Kasumi-1 (cell line): ENCODE results near the gene ADM.
A peak's percentile ranks its signal among the peaks of the same experiment; 100 is the strongest.
"Not testable (repeated sequence)": the region's sequence is repeated elsewhere in the genome, so short reads cannot be mapped to it uniquely, and the experiment has no call there.

Experiments used
- DNase-seq, 2 experiments: peaks; one replicate each; lab custom pipeline; 2025; lab: John Stamatoyannopoulos, UW

ADM gene, protein sequence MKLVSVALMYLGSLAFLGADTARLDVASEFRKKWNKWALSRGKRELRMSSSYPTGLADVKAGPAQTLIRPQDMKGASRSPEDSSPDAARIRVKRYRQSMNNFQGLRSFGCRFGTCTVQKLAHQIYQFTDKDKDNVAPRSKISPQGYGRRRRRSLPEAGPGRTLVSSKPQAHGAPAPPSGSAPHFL

DNA sequence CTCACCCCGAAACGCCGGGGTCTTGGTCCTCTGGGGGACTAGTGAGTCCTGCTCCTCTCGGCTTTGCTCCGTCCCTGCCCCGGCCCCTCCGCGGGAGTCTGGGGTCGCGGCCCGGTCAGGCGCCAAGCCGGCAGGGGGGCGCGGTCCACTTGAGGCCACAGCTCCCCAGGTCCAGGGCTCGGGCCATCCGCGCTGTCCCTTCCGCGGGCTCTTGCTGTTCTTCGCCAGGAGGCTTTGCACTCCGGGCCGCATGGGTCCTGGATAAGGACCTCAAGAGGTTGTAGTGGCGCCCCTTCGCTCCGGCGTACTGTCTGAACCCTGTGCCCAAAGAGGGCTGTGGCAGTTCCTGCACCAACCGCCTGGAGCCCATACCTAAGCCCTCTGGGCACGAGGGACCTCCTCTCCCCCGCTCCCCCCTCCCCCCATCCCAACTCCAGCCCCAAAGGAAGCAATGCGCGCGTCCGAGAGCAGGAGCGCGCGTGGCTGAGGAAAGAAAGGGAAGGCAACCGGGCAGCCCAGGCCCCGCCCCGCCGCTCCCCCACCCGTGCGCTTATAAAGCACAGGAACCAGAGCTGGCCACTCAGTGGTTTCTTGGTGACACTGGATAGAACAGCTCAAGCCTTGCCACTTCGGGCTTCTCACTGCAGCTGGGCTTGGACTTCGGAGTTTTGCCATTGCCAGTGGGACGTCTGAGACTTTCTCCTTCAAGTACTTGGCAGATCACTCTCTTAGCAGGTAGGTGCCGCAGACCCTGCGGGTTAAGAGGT is at the start of gene ADM:
ADM (plus strand) TSS at position 579 of the 767 bp plus-strand sequence. CDS start 628 bp downstream, outside the sequence.
- peak; percentile 48 to 57 for DNase-seq

DNA sequence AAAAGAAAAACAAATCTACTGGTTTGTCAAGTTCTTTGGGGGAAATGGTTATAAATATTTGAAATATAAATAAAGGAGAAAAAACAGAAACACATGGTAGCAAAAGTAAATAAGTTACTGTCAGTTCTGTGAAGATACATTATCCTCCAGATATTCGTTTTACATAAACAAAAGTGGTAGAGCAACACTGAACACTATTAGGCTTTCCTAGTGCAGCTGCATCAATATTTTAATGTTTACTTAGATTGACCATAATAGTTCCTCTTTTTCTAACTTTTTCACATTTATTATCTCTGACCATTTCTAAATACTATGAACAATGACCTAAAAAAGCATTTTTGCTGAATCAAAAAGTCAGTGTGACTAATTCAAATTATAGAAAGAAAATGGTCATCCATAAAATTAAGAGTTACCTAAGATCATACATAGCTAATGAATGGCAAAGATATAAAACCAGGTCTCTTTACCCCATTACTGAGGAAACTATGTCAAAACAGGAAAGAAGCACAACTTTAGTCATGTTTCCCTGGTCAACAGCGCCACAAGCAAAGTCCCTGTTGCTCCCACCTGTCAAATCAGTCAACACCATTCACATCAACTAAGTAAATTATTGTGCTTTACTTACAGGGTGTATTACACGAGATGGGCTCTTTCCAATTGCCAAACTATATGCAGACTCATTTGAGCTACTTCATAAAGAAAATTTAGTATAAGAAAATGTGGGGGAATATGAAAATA is 49.3 kb upstream of the ADM start:
- no peak for DNase-seq

DNA sequence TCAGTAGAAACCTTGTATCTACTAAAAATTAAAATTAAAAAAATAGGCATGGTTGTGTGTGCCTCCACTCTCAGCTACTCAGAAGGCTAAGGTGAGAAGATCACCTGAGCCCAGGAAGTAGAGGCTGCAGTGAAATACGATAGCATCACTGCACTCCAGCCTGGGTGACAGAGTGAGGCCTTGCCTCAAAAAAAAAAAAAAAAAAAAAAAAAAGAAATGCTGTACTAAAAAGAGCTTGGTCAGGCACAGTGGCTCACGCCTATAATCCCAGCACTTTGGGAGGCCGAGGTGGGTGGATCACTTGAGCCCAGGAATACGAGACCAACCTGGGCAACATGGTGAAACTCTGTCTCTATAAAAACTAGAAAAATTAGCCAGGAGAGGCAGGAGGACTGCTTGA is 47.4 kb upstream of the ADM start:
- DNase-seq = no peak

DNA sequence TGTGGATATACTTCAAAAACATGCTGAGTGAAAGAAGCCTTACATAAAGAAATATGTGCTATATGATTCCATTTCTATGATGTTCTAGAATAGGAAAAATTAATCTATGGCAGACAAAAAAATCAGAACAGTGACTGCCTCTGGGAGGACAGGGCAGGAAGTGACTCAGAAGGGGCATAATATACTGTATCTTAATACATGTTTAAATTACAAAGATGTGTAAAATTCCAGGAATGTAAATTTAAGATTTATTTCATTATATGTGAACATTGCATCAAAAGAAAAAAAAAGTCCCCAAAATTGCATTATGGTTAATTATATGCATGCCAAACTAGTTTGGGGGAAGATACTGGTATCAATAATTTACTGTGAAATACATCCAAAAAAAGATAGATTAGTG is 43.1 kb upstream of the ADM start:
- no peak for DNase-seq

DNA sequence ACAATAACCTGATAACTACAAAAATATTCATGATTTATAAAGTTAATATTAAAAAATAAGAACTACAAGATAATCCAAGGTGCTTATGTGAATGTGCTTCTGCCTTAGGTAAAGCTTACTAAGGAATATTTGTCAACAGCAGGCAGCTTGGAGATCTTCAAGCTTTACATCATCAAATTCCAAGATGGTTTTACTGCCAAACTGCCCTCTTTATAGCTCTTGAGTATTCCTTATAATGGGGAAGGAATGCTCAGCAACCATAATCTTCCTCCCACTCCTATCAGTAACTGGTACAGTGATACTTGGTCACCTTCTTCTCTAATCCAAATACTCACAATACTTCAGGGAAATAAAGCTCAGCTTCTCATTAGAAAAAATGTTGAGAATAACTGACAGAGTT is 40.9 kb upstream of the ADM start:
- no peak for DNase-seq

DNA sequence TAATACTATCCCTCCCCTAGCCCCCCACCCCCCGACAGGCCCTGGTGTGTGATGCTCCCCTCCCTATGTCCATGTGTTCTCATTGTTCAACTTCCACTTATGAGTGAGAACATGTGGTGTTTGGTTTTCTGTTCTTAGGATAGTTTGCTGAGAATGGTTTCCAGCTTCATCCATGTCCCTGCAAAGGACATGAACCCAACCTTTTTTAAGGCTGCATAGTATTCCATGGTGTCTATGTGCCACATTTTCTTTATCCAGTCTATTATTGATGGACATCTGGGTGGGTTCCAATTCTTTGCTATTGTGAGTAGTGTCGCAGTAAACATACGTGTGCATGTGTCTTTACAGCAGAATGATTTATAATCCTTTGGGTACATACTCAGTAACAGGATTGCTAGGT is 40.2 kb upstream of the ADM start:
- not testable (repeated sequence) for DNase-seq

DNA sequence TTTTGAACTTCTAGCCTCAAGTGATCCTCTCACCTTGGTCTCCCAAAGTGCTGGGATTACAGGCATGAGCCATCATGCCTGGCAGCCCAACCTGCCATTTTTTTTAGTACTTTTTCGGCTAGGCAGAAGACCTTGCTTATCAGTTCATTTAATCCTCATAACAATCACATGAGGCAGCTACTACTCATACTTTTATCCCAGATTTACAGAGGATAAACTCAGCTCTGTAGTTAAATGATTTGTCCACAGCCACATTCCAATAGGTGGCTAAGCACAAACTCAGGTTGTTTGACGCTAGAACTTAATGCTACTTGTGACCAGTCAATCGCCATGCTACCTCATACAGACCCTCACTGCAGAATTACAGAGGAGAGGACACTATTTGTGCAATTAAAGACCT is 38.9 kb upstream of the ADM start:
- DNase-seq = no peak

DNA sequence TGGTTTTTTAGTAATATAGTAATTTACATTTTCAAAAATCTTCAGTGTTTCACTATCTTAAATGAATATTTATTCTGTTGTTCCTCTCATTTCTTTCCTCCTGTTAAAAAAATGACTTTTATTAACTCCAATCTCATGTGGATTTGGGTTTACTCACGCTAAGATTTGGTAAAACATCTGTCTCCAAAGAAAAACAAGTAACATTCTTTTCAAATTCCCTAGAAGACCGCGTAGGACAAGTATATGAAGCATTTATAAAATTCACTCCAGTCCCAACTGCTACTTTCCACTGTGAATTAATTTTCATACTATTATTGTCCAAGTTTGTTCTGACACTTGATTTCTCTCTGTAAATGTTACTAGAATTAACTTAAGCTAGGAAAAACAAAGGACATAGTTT is 37.1 kb upstream of the ADM start:
- DNase-seq = no peak

DNA sequence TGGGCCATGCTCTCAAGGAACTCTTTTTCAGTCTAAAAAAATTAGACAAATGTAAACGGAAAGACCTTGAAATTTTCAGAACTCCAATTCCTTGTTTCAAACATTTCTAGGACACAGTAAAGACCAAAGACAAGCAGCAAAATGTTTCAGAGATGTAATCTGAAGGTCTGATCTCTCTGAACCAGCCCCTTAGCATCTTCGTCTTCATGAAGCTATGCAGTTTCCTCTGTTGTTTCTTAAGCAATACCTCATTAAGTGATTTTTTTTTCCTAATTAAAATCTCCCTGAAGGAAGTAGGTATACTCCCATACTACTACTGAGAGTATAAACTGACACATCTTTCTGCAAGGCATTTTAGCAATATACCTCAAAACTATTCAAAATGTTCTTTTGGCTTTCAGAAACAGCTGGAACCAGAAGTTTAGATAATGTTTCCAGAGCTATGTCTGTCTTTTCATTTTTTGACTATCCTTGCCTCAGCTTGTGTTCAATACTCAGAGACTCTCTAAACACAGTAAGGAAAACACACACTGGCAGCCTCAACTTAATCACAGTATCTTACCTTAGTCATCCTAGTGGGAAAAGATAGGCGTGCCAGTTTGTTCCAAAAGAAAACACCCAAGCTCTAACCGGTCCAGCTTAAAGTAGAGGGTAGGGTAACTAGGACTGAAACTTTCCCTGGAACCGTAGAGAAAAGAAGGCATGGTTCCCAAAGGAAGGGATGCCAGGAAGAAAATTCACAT is 36.0 kb upstream of the ADM start:
- DNase-seq = no peak

DNA sequence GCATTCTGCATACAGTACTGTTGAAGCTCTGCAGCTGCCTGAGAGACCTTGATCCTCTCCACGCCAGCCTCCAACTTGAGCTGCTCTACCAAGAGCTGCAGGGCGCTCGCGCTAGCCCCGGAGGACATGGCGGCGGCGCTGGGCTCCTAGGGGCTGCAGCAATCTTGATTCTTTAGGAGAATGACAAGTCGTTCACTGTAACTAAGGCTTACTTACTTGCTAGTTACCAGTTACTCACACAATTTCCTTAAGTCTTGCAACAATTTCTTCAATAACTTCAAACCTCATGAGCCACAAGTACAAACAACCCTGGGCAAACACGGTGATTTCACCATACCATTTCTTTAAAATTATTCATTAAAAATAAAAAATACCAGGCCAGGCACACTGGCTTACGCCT is 32.7 kb upstream of the ADM start:
- no peak for DNase-seq

DNA sequence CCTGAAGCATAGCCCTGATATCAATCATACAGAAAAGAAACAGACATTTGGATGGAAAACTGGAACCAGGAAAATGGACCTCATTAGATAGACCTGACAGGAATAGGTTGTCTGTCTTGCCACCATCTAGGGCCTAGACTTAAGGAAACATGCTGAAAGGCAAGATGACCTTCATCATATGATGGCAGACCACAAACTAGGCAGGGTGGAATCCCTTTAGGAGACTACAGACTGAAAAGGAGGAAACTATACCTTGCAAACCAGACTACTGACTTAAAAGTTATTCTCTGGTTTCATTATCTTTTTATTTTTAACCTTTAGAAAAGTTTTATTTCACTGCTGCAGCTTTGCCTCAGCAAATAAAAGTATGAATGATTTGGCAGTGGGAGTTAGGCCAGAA is 31.1 kb upstream of the ADM start:
- DNase-seq = no peak

DNA sequence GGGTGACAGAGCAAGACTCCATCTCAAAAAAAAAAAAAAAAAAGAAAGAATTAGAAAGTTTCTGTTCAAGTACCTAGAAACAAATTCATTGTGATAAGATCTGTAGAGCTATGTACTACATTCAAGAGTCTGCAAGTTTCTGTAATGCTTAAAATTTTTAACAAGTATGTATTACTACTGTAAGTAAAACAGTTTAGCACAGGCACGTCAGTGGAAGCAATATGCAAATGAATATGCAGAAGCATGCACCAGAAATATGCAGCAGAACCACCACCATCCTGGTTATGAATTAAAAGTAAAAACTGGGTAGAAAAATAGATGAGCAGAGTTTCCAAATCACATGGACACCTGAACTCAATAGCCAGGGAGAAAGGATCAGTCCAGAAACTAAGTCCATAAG is 30.1 kb upstream of the ADM start:
- DNase-seq = no peak

DNA sequence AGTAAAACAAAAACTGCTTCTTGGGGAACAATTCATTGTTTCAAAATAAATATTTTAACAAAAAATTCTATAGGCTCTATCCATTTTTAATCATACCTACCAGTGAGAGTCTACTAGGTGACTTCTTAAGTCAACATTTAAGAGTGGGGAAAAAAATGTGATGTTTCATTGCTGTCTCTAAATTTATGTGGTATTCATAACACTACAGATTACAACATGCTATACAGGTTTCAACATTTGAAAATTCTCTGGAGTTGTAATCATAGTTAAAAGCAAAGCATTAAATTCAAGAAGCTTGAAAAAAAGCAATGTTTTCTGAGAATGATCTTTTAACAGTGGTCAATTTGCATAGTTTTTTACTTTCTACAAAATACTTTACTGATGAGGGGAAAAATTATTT is 29.2 kb upstream of the ADM start:
- DNase-seq = no peak

DNA sequence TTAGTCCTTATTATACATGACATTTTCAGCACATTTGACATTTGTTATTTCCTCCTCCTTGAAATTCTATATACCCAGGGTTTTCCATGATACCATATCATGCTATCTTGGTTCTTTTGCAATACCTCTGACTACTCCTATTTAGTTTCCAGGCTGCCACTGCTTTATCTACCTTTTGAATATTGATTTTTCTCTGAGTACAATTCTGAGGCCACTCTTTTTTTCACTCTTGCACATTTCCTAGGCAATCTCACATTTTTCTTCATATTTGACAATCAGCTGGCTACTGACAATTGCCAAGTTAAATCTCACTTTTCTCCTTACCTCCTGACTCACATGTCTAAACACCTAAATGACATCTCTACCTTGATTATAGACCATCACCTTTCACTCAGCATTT is 22.8 kb upstream of the ADM start:
- no peak for DNase-seq

DNA sequence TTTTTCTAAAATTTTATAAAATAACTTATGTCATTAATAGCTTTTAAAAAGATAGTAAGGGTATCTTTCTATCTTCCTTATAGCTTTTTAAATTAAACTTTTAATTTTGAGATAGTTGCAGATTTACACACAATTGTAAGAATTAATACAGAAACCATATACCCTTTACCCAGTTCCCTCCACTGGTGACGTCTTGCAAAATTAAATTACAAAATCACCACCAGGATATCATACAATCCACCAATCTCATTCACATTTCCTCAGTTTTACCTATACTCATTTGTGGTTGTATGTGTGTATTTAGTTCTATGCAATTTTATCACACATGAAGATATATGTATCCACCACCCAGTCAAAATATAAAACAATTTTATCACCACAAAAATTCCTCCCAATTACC is 20.9 kb upstream of the ADM start:
- DNase-seq = no peak

DNA sequence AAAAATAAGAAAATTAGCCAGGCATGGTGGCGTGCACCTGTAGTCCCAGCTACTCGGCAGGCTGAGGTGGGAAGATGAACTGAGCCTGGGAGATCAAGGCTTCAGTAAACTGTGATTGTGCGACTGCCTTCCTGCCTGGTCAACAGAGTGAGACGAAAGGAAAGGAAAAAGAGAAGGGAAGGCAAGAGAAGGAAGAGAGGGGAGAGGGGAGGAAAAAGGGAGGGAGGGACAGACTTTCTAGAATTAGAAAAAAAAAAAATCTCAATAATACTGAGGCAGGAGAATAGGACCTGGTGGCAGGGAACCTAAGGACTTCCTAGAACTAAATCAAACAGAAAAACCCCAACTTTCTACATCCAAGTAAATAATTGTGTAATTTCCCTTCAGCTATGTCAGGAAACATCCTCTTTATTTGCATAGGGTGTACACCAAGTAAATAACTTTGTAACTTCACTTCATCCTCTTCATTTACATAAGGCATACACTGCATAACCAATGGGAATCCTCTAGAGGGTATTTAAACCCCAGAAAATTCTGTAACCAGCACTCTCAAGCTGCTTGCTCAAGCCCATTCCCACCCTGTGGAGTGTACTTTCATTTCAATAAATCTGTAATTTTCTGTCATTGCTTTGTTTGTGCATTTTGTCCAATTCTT is 19.6 kb upstream of the ADM start:
- DNase-seq = no peak

DNA sequence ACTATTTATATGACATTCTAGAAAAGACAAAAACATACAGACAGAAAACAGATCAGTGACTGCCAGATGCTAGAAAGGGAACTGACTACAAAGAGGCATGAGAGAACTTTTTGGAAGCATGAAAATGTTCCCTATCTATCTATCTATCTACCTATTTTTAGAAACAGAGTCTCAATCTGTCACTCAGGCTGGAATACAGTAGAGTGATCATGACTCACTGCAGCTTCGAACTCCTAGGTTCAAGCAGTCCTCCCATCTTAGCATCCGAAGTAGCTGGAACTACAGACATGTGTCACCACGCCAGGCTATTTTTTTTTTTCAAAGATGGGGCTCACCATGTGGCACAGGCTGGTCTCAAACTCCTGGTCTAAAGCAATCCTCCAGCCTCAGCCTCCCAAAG is 17.7 kb upstream of the ADM start:
- no peak for DNase-seq

DNA sequence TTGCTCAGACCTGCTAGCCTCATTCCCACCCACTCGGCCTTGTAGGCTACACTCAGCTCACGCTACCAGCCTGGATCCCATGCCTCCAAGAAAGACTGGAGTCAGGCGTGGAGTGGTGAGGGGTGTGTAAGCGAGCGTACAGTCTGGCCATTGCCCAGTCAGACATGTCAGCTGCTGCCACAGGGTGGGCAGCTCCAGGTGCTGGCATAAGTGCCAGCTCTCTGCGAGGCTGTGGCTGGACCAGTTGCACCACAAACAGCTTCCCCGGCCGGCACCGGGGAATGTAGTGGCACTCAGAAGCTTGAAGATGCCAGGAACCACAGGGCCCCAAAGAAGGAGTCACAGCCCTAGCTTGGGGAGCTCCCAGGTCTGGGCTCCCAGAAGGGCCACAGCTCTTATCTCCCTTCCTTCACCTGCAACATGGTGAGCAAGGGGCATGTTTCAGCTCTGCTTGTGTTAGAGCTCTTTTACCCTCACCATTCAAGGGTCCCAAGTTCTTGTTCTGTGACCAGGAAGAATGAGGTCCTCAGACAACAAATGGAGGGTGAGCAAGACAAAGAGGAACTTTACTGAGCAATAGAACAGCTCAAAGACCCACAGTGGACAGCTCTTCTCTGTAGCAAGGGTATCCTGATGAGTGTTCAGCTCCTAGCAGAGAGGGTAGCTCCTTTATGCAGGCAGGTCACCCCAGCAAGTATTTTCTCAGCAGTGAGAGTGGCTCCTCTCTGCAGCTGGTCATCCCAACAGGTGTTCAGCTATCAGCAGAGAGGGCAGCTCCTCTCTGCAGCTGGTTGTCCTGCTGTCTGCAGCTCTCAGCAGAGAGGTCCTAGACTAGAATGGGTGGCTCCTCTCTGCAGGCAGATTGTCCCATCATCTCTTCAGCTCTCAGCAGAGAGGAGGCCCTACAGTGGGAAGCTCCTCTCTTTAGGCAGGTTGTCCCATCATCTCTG is 16.8 kb upstream of the ADM start:
- DNase-seq = no peak

DNA sequence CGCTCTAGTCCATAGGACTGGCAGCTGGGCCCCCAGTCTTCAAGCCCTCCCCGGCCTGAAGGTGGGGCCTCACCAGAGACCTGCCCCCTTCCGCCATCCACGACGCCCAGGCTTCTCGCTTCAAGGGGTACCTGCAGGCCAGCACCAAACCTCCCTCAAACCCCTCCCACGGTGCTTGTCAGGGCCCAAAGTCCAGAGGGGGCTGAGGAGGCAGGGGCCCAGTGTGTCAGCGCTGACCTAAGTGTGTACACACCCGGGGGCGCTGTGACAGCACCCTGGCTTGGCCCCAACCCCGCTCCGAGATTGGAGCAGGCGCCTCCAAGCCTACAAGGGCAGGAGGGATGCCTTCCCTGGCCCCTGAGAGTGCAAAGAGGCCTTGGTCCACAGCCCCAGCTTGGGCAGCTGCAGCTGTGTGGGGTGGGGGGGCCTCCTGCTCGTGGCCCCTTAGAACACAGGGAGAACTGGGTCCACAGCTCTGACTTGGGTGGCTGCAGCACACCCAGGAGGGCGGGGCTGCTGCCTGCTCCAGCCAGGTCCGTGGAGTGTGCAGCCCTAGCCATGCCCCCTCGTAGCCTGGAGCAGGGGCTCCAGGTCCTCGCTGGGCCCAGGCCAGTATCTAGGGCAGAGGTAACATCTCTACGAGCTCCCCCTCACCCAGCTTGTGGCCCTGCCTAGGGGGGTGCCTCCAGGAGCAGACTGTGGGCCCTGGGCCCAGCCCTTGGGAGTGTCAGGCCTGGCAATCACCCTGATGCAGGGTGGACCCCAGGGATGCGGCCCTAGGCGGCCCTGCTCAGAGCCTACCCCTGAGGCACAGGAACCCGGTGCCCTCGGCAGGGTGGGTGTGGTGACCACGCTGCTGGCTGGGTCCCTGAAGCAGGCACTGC is 15.8 kb upstream of the ADM start:
- DNase-seq = no peak
